Islet of Langerhans (tissue), 1 donor: ENCODE measurements around the gene PARVB.
A peak's percentile ranks its signal among the peaks of the same experiment; 100 is the strongest.

Source experiments
- FAIRE-seq: peaks from one replicate; lab custom pipeline; 2011; peaks lifted over from hg19 to GRCh38; lab: Jason Lieb, UNC

Gene PARVB, protein sequence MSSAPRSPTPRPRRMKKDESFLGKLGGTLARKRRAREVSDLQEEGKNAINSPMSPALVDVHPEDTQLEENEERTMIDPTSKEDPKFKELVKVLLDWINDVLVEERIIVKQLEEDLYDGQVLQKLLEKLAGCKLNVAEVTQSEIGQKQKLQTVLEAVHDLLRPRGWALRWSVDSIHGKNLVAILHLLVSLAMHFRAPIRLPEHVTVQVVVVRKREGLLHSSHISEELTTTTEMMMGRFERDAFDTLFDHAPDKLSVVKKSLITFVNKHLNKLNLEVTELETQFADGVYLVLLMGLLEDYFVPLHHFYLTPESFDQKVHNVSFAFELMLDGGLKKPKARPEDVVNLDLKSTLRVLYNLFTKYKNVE

DNA sequence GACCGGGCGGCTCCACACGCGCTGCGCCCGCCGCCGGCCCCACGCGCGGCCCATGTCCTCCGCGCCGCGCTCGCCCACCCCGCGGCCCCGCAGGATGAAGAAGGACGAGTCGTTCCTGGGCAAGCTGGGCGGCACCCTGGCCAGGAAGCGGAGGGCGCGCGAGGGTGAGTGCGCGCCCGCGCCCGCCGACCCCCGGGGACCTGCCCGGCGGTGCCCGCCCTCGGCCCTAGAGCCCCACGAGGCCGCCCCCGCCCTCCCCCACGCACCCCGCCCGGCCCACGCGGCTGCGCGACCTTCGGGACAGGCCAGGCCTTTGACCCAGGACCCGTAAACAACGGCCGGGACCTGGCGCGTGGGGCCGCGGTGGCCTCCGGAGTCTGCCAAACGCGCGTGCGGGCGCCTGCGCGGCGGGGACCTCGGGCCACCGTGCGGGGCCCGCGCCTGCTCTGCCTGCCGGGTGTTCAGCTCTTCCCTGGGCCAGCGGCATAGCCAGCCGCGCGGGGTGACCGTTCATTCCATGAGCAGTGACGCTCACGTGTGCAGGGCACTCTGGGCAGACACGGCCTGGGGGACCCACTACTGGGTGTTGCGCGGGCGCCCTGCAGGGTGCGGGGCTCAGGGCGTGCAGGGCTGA, at the start of gene PARVB:
Gene PARVB, plus strand, starts transcription at position 15 of the 634 bp plus-strand sequence. Its CDS starts 38 bp downstream, at position 53.
- FAIRE-seq: no peak

DNA sequence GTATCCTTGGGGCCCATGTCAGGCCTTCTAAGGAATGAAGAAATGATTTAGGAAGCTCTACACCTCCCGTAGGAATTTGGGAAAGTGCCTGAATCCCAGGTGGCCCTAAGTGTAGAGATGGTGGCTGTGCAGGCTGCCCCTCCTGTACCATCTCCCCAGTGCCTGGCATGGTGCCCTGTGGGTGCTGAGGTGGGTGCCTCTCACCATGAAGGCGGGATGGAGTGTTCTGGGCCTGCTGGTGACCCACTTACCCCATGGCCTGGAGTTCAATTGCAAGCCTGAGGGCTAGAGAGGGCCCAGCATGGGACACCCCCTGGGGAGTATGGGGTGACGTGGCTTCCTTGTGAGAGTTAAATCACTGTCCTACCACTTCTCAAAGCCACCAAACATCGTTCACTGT, 49.1 kb upstream of the PARVB start:
- FAIRE-seq: no peak

DNA sequence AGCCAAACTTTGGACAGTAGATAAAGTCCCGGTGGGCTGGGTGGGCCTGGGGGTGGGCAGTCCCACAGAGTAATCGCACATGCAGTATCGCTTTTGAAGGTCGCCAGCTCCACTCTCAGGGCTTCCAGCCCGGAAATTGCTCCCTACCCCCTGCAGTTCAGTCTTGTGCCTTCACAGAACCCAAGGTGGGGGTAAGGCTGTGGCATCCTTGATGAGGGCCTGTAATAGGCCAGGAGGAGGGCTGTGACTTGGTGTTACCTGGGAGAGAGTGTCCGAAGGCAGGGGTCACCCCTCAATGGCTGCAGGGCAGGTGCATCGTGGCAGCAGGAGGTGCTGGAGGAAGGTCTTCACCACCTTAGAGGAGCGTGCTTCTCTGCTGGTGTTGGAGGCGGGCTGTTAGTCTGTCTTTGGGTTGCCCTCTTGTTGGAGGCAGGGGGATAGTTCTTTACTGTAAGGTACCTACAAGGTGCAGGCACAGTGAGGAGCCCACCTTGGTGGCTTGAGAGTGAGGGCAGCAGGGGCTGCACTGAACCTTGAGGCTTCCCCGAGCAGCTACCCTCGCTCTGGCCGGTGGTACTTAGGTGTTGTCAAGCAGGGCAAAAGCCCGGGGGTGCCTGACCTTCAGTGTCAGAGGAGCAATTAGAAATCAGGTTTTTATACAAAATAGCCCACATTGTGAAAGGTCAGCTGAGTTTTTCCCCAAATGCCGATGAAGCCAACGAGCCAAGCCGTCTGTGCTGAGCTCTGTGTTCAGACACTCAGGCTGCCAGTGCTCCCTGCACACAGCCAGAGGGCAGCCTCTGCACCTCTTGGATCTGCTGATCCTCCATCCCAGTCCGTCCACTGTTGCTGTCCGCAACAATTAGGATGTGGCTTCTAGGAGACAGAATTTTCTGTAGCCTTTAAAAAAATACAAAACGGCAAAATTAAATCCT, 47.0 kb upstream of the PARVB start:
- FAIRE-seq: no peak

GRCh38 chr22:43978558-43978957, 45.5 kb upstream of the PARVB start:
- FAIRE-seq: no peak

- no peak for FAIRE-seq
Measured at GRCh38 chr22:43980579-43980978, 43.5 kb upstream of the PARVB start.

GRCh38 chr22:43980996-43981395, 43.1 kb upstream of the PARVB start:
- no peak for FAIRE-seq

DNA sequence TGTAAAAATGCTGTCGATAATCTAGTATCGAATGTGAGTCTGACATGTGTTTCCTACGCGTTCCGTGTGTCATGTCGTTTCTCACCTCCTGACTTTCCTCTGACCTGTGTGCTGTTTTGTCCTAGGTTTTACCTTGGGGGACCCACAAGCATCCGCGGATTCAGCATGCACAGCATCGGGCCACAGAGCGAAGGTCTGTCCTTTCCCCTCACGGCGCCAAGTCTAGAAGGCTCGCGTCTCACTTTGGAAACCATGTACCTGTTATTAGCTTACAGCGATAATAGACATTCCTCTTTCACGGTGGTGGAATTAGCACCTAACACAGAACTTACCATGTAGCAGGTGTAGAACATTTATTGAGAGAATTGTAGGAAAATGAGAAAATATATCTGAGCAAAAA, 40.3 kb upstream of the PARVB start:
- no peak for FAIRE-seq

GRCh38 chr22:43985532-43985931, 38.6 kb upstream of the PARVB start:
- no peak for FAIRE-seq

DNA sequence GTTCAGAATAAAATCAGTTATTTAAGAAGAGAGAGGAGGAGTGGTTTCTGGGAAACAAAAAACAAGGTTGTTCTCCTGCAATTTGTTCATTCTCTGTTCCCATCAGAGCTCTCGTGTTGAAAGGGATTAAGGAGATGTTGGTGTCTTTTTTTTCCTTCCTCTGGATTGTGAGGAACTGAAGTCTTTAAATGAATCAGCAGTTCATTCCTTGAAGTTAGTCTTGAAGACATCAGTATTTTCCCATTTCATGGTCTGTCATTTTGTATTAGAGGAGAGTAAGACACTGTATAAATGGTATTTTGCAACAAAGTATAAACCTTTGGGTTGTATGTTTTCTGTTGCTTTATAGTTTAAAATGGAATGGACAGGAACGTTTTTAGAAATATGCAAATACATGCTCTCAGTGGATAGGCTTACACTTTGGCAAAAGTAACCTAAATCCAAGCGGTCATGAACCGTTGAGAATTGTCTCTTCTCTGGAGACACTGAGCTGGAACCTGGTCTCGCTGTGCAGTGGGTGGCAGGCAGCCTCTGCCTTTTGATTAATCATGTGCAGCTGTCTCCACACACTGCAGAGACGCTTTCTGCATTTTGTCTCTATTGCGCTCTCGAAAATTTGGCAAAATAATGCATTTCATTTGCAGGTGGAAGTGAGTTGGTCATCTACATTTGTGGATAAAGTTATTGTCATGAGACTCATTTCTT, 35.8 kb upstream of the PARVB start:
- no peak for FAIRE-seq

GRCh38 chr22:43988960-43989359, 35.1 kb upstream of the PARVB start:
- no peak for FAIRE-seq

DNA sequence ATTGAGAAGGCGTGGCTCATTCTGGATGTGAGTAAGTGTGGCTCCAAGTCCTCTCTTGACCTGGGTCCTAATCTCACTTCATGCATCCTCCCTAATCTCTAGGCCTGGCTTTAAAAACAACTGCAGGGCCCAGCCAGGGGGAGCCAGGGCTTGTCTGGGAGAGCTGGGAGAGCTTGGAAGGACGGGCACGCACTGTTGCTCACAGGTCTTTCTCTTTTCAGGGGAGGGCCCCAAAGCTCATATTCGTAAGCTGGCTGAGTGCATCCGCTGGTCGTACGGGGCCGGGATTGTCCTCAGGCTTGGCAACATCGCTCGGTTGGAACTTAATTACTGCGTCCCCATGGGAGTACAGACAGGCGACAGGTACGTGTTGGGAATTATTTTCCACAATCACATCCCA, 34.1 kb upstream of the PARVB start:
- no peak for FAIRE-seq

GRCh38 chr22:43991316-43992020, 32.6 kb upstream of the PARVB start:
- no peak for FAIRE-seq

- FAIRE-seq: no peak
Measured at GRCh38 chr22:43992331-43992821, 31.7 kb upstream of the PARVB start.

- FAIRE-seq: peak; percentile 95
Measured at GRCh38 chr22:43993072-43993760, 30.9 kb upstream of the PARVB start.

DNA sequence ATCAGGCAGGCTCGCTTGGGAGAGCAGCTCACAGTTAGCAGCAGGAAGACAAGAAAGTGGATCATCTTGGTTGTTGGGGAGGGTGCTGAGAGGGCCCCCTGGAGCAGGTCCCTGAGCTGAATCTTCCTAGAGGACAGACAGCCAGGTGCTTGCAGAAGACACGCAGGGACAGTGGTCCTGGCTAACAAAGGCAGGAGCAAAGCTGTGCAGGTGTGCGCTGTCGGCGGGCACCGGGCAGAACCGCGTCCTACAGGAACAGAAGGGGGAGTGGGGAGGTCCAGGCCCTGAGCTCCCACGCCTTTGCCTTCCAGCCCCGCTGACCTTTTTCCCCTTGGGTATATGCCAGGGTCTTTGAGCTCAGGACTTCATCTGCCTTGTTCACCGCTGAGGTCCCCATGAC, 30.1 kb upstream of the PARVB start:
- FAIRE-seq: no peak

- FAIRE-seq: no peak
Measured at GRCh38 chr22:43994416-43994815, 29.7 kb upstream of the PARVB start.

- no peak for FAIRE-seq
Measured at GRCh38 chr22:43995057-43995685, 28.9 kb upstream of the PARVB start.

GRCh38 chr22:43995798-43996169, 28.3 kb upstream of the PARVB start:
- FAIRE-seq: no peak

DNA sequence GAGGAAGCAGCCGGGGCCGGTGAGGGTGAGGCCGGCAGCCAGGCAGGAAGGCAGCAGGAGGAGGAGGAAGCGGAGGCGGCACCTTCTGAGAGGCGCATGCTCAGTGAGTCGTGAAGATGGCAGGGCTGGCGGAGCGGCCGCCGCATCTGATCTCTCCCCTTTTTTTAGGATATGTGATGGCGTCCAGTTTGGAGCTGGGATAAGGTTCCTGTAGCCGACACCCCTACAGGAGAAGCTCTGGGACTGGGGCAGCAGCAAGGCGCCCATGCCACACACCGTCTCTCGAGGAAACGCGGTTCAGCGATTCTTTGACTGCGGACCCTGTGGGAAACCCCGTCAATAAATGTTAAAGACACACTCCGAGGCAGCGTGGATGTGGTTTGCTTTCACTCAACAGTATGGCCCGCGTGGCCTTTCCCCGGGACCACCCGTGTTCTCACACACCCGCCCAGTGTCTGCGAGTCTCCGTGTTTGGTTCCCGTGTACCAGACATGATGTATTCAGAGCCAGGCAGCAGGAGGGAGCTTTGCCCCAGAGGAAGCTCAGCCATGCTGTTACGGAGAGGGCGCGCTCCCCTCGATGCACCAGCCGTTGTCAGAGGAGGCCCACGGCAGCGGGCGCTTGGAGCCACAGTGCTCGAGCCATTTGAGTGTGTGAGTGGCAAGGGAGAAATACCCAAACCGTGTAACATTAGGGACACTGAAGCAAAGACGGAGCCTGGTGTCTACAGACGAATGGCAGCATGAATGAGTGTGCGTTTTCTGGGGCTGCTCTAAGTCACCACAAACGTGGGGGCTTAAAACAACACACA, 27.7 kb upstream of the PARVB start:
- FAIRE-seq: no peak

DNA sequence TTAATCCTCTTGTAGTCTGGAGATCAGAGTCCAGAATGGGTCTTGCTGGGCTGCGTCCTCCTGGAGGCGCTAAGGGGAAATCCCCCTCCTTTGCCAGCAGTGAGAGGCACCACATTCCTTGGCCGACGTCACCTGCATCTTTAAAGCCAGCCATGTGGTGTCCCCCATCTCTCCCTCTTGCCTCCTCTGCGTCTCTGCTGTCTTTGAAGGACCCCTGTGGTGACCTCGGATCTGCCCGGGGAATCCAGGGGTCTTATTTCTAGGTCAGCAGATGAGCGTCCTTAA, 27.2 kb upstream of the PARVB start:
- no peak for FAIRE-seq
